Forelimb muscle (tissue), 1 donor: ENCODE data around the gene GGA2. TPM values are rescaled to one million over a fixed set of nuclear protein-coding genes. Genes with fewer than 3 reads are reported as not detected.
"Not testable (repeated sequence)": the region's sequence is repeated elsewhere in the genome, so short reads cannot be mapped to it uniquely, and the experiment has no call there.

ENCODE experiments used
- DNase-seq: peaks from one replicate; pipeline ENCODE4 v3.0.0-alpha.2; 2013; ENCODE audit warnings: low read depth
- polyA plus RNA-seq: library from polyadenylated mRNA; unstranded; fragments of 120-200 nt; gene quantifications from one replicate; pipeline ENCODE4 v1.2.1, GENCODE V29; 2013; ENCODE audit not compliant: insufficient read length

The GGA2 gene
- polyA plus RNA-seq, 1 donor: 138 TPM

GRCh38 chr16:23524886-23525285 is 14.6 kb upstream of the GGA2 start:
- no peak for DNase-seq

- DNase-seq: no peak
Measured at GRCh38 chr16:23523876-23524385, 13.6 kb upstream of the GGA2 start.

GRCh38 chr16:23523321-23523720 is 13.0 kb upstream of the GGA2 start:
- no peak for DNase-seq

DNA sequence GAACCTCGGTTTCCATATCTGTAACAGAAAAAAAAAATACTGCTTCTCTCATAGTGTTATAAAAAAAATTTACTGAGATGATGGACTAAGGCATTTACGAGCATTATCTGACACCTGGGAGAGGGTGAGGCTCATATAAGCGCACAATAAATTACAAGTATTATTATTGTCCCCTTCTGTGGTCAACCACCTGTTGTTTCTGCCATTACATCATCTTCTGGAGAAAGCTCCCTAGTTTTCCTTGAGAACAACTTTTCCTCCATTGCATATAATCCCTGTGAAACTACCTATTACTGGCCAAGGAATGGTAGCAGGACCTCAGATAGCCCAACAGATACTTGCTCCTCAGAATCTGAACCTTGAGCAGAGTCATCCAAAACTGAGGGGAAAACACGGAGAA is 11.7 kb upstream of the GGA2 start:
- DNase-seq: no peak

DNA sequence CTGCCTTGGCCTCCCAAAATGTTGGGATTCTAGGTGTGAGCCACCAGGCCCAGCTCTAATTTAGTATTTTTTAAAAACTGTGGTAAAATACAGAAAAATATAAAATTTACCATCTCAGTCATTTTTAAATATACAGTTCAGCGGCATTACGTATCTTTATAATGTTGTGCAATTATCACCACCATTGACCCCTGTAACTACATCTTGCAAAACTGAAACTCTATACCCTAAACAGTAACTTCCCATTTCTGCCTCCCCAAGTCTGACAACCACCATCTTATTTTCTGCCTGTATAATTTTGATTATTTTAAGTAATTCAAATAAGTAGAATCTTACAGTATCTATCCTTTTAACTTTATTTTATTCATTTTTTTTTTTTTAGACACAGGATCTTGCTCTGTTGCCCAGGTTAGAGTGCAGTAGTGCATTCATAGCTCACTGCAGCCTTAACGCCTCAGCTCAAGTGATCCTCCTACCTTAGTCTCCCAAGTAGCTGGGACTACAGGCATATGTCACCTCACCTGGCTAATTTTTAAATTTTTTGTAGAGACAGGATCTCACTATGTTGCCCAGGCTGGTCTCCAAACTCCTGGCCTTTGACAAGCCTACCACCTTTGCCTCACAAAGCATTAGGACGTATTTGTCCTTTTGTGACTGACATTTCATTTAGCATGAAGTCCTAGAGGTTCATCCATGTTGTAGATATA is 10.9 kb upstream of the GGA2 start:
- no peak for DNase-seq

DNA sequence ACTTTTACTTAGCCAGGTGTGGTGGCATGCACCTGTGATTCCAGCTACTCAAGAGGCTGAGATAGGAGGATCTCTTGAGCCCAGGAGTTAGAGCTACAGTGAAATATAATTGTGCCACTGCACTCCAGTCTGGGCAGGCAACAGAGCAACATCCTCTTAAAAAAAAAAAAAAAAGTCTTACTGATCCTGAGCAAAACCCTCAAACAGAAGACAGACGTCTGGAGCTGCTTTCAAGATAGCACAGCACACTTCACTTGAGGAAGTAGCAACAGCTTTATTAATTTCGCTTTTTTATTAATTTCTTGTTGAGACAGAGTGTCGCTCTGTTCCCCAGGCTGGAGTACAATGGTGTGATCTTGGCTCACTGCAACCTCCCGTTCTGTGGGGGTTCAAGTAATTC is 10.2 kb upstream of the GGA2 start:
- no peak for DNase-seq

DNA sequence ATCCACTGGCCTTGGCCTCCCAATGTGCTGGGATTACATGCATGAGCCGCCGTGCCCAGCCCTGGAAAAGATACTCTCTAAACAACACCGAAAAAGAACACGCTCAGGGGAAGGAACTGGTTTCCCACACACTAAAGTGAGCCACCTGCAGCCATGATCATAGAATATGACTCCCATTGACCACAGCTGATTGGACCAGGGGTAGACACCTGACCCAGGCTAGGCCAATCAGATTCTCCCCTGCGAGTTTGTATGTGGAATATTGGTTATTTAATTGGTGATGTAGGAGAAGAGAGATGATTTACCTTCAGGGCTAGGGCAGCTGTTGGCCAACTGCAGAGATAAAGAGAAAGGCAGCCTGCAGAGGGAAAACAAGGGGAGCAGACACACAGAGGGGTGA is 9.0 kb upstream of the GGA2 start:
- DNase-seq: no peak

- DNase-seq: no peak
Measured at GRCh38 chr16:23518435-23518891, 8.2 kb upstream of the GGA2 start.

DNA sequence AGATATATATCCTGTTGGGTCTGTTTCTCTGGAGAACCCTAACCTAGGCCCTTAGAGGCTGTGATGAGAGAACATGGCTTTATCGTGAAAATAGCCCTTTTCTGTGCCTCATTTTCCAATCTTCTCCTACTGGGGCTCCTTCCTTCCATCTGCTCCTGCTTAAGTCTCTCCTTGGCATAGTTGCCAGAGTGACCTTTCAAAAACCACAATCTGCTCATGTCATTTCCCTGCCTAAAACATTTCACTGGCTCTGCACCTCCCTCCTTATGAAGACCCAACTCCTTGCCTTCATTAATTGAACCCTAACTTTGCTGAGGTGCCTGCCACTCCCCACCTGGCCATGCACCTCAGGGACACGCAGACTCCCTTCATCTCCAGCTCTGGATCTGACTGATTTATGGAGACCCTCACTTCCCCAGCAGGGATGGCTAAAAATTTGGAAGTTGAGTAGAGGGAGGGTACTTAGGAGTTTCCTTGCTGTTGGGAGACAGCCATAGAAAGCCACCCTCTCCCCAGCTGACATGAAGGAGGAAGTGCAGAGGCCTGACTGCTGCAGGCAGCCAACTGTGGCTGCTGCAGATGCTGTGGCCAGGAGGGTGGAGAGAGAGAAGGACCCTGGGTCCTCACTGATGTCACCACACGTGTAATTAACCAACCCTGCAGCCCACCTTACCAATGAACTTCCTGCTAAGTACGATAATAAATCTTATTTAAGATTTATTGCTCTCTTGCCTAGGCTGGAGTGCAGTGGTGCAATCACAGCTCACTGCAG is 6.3 kb upstream of the GGA2 start:
- DNase-seq: no peak

- no peak for DNase-seq
Measured at GRCh38 chr16:23515881-23516280, 5.6 kb upstream of the GGA2 start.

GRCh38 chr16:23514381-23515152 is 4.3 kb upstream of the GGA2 start:
- no peak for DNase-seq

DNA sequence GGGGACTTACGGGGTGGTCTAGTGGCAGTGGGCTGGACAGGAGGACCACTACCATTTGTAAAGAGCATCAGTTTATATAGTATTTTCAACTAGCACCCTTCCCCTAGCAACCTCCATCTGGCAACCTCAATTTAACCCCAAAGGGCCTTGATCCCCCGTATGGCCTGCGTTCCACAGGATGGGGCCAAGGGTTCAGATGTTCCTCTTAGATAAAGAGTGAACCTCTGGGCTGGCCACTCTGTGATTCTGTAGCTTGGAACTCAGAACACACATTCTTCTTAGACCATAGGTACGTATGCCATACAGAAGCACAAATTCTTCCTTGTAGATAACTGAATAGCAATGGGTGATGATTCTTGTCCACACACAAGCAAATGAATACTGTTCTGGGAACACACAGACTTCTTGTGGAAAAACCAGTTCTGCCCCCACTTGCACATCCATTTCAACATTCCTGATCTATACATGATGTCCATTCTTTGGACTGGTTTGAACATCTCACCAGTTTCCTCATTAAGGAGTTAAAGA is 1.9 kb upstream of the GGA2 start:
- no peak for DNase-seq

DNA sequence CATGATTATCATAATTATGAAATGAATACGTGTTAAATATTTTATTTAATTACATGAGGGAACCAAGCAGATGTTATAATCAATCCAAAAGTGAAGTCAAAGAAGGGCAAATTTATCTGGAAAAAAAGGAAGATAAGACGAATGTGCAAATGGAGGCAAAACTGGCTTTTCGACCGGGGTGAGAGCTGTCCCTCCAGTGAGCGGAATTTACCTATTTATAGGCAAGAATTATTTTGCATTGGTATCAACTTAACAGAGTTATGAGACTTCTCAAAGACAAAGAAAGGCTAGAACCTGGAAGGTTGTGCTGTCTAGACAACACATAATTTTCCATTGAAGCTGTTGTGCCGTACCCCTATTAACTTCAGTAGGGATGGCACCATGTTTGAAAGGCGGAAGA is 1.4 kb upstream of the GGA2 start:
- no peak for DNase-seq

DNA sequence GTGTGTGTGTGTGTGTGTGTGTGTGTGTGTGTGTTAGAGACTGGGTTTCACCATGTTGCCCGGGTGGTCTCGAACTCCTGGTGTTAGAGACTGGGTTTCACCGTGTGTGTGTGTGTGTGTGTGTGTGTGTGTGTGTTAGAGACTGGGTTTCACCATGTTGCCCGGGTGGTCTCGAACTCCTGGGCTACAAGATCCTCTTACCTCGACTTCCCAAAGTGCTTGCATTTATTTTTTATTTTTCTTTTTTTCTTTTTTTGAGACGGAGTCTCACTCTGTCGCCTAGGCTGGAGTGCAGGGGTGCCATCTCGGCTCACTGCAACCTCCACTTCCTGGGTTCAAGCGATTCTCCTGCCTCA is 599 bp upstream of the GGA2 start:
- not testable (repeated sequence) for DNase-seq

- DNase-seq: no peak
Measured at GRCh38 chr16:23509782-23510163, 521 bp downstream of the GGA2 start.

- DNase-seq: no peak
Measured at GRCh38 chr16:23509441-23509754, 896 bp downstream of the GGA2 start.

DNA sequence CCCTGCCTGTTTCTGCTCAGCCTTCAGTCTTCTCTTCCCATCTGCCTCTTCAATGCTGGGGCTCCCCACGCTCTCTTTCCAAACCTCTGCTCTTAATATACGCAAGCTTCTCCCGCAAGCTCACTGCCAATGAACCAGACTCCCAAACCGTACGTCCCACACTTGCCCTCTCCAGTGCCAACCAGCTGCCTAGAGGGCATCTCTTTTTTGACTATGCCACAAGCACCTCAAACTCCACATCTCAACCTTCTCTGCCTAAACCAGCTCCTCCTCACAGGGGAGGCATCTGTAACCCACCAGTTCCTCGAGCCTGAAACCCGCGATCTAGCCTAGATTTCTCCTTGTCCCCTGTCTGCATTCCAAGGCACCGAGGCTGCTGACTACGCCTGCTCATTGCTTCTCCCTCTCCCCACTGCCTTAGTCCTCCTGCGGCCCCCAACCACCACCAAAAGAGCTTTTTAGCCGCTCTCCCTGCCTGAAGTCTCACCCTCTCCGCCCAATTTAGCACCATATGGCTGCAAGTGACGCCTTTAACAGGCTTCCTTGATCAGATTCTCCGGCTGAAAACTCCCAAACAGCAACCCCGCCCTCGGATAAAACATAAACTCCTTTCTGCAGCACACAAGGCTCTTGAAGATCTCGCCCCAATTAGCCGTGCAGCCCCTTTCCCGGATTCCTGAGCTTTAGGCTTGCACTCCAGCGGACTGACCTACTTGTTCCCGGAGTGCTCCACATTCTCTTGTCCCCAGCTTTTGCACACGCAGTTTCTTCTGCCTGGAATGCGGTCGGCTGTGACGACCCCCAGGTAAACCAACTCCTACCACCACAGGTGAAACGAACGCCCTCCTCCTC is 1.5 kb downstream of the GGA2 start:
- DNase-seq: no peak

GRCh38 chr16:23506606-23506994 is 3.7 kb downstream of the GGA2 start:
- no peak for DNase-seq

GRCh38 chr16:23505671-23506605 is 4.4 kb downstream of the GGA2 start:
- DNase-seq: no peak

- DNase-seq: no peak
Measured at GRCh38 chr16:23505180-23505665, 5.1 kb downstream of the GGA2 start.
